Dermis lymphatic vessel endothelial cell (primary cell): ENCODE measurements around the gene TNRC6C. TPM values are rescaled to one million over a fixed set of nuclear protein-coding genes. Genes with fewer than 3 reads are reported as not detected.

Experiments used
- total RNA-seq: library from RNA; depleted of rRNA; stranded (reverse); fragments of >200 nt; gene quantifications from 2 replicates; pipeline ENCODE4 v1.2.1, GENCODE V29; 2014

The TNRC6C gene, protein sequence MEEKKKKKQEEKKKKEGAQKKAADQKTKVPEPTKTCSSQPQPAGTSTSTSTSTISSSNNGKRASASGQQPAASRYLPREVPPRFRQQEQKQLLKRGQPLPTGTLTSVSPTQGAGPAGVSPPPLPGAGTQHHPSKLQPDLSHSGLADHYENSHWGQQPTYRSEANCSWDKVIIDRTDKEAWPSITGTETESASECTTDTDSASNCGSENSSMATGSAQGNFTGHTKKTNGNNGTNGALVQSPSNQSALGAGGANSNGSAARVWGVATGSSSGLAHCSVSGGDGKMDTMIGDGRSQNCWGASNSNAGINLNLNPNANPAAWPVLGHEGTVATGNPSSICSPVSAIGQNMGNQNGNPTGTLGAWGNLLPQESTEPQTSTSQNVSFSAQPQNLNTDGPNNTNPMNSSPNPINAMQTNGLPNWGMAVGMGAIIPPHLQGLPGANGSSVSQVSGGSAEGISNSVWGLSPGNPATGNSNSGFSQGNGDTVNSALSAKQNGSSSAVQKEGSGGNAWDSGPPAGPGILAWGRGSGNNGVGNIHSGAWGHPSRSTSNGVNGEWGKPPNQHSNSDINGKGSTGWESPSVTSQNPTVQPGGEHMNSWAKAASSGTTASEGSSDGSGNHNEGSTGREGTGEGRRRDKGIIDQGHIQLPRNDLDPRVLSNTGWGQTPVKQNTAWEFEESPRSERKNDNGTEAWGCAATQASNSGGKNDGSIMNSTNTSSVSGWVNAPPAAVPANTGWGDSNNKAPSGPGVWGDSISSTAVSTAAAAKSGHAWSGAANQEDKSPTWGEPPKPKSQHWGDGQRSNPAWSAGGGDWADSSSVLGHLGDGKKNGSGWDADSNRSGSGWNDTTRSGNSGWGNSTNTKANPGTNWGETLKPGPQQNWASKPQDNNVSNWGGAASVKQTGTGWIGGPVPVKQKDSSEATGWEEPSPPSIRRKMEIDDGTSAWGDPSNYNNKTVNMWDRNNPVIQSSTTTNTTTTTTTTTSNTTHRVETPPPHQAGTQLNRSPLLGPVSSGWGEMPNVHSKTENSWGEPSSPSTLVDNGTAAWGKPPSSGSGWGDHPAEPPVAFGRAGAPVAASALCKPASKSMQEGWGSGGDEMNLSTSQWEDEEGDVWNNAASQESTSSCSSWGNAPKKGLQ (N-terminal part only)
- total RNA-seq = 8.6 and 9.5 TPM in 2 replicates

DNA sequence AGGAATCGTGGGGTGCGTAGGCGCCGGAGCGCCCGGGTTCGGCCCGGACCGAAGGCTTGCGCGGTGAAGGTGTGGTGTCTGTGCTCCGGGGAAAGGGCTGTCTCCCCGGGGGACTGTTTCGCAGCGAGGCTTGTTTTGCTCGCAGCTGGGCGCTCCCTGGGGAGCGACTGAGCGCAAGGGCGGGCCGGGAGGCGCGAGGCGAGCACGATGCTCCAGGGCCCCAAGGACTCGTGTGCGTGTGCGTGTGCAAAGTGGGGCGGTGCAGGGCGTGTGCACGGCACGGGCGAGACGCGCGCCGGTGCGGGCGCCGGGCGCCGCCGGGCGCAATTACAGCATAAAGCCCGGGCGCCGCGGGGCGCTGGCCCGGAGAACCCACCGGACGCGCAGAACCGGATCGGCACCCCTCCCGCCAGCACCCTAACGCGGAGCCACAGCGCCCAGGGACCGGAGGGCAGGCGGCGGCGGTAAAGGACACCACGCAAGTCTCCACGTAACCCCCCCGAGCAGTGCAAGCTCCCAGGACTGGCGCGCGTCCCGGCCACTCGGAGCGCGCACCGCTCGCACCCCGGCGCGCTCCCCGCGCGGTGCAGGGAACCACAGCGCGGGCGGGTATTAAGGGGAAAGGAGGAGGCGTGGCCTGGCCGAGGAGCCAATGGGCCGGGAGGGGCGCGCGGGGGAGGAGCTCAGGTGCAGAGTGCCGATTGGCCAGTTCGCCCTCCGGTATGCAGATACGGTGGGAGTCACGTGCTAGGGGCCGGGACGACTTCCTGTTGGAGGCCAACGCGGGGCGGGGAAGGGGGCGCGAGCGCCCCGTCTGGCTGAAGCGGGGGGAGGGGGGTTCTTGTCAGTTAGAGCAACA is at the start of gene TNRC6C:
TSS of gene TNRC6C (plus strand) at position 847 of the 859 bp plus-strand sequence. CDS start 45,504 bp downstream, outside the sequence.

GRCh38 chr17:78128551-78129350 is 170.2 kb downstream of the TNRC6C start, which contains the start of gene TMC6:
TSS of gene TMC6 (minus strand) at chr17:78128755. CDS start at chr17:78126832, 1,923 bp downstream.

DNA sequence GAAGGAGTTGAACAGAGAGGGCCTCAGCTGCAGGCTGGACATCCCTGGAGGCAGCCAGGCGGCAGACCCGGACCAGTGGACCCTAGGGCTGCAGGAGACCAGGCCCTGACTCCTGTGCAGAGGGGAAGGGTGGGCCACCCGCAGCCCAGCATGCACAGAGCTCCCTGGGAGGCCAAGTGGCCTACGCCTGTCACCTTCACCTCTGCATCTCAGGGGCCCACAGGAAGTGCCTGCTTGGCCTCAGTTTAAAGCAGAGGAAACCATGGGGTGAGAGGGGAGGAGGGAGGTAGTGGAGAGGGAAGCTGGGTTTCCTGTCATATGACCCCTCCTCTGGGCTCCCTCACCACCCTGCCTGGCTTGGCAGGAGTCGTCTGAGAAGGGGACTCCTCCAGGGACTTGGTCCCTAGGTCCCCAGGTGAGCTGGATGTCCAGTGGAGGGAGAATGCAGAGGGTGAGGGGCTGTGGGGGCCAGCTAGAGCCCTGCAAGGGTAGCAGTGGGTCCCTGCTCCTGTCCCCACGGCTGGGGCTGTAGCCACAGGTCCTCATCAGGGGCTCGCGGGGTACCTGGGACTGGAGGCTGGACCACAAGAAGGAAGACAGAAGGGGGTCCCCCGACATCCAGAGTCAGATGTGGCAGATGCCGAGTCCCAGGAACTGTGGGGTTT is 172.1 kb downstream of the TNRC6C start, which contains the start of gene TMC8:
TSS of gene TMC8 (plus strand) at position 335 of the 665 bp plus-strand sequence. CDS start 818 bp downstream, outside the sequence.

Other genes with a start within 250 kb of the TNRC6C start
- 33.3 and 41.2 TPM in 2 replicates for gene TMC6, start 170.1 kb downstream of the TNRC6C start, total RNA-seq
- gene TMC8, start 172.1 kb downstream of the TNRC6C start, total RNA-seq = 0.17 and 0.33 TPM in 2 replicates
- gene C17orf99, start 187.7 kb downstream of the TNRC6C start, total RNA-seq = not detected in 2 replicates
- 28.9 and 42.4 TPM in 2 replicates for gene SYNGR2, start 209.9 kb downstream of the TNRC6C start, total RNA-seq
- gene TK1, start 228.3 kb downstream of the TNRC6C start, total RNA-seq = 33.1 and 35.9 TPM in 2 replicates
- gene AFMID, start 228.7 kb downstream of the TNRC6C start, total RNA-seq = 75.9 and 153 TPM in 2 replicates